ENCODE measurements around the gene COL24A1.
A peak's percentile ranks its signal among the peaks of the same experiment; 100 is the strongest.

Gene COL24A1

DNA sequence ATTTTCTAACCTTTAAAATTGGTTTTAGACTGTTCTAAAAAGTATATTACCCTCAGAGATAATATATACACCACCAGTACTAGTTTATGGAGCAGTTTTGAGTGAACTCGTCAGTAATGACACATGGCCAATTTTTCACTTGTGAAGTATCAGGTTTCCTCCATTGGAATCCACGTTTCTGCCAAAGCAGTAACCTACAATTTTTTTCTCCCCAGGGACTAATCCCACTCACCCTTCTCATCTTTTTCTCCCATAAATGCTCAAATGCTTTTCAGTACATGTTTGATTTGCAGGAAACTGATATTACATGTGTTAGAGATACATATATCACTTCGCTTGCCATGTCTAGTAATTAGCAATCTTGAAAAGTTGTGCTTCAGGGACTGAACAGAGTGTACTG is 94.1 kb downstream of the COL24A1 start:
- H3K27me3 ChIP-seq (ENCODE audit: insufficient read depth, low read length, poor library complexity) = no peaks in the 10 kb centered on the region
- no peak overlapping the region for H3K56ac ChIP-seq (ENCODE audit: low read length)
- H3K9ac ChIP-seq (ENCODE audit: low read length) = no peak overlapping the region
- no peak for DNase-seq
- WGBS (ENCODE audit: extremely low coverage, insufficient coverage, low lambda C conversion rate) = no CpG with 5 or more reads among the region's 3 CpGs
- no peak overlapping the region for H2BK15ac ChIP-seq (replicated peaks; ENCODE audit: low read depth)
- H2AK5ac ChIP-seq (ENCODE audit: low read length) = no peak overlapping the region
- no peak overlapping the region for H3K27ac ChIP-seq (ENCODE audit: low read depth, low read length)
- no peak overlapping the region for H2BK5ac ChIP-seq (ENCODE audit: low read length)
- H3K4ac ChIP-seq (ENCODE audit: low read depth, low read length) = no peak overlapping the region
- H3K4me2 ChIP-seq (ENCODE audit: low read length) = no peak overlapping the region
- H3K18ac ChIP-seq (ENCODE audit: low read length) = no peak overlapping the region
- H3K4me1 ChIP-seq (ENCODE audit: control insufficient read depth, low read depth, low read length) = no peaks in the 10 kb centered on the region
- H3K79me1 ChIP-seq (ENCODE audit: low read length) = no peaks in the 10 kb centered on the region
- peak overlapping the region; percentile 32 for H3K23ac ChIP-seq (ENCODE audit: low read length)
- no peak overlapping the region for H3K4me3 ChIP-seq (ENCODE audit: low read length)
- H3K79me2 ChIP-seq (ENCODE audit: control insufficient read depth, insufficient read depth, low read length) = no peaks in the 10 kb centered on the region
- no peak overlapping the region for H2BK120ac ChIP-seq (ENCODE audit: low read depth, low read length)
- no peak overlapping the region for H4K8ac ChIP-seq (ENCODE audit: low read depth, low read length)
- no peaks in the 10 kb centered on the region for H3K36me3 ChIP-seq (ENCODE audit: control insufficient read depth, insufficient read depth, low read length)
- H4K5ac ChIP-seq (ENCODE audit: low read length) = no peak overlapping the region

DNA sequence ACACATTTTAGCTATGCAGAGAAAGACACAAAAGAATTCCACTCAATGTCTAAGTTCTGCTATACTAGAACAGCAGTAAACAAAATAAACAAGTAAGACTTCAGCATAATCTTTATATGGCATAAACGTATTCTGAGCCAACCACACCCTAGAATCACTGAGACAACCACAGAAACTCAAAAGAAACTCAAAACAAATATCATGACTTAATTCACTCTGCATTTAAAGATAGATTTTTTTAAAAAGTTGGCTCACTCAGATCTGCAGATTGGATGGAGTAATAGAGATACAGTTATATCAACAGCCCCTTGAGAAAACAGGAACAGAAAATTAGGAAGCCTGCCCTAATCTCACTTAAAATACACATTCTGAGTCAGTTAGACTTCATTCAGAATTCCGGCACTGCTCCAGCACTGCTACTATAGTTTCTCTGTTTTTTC is 95.0 kb downstream of the COL24A1 start:
- Histone ChIP-seq H3K4me2 (ENCODE audit: low read length) (no peak overlapping the region), H3K4me1 (ENCODE audit: control insufficient read depth, low read depth, low read length) (no peaks in the 10 kb centered on the region), H4K5ac (ENCODE audit: low read length) (no peak overlapping the region), H3K79me2 (ENCODE audit: control insufficient read depth, insufficient read depth, low read length) (no peaks in the 10 kb centered on the region), H2AK5ac (ENCODE audit: low read length) (no peak overlapping the region), H4K8ac (ENCODE audit: low read depth, low read length) (no peak overlapping the region), H3K18ac (ENCODE audit: low read length) (no peak overlapping the region), H2BK5ac (ENCODE audit: low read length) (no peak overlapping the region), H2BK120ac (ENCODE audit: low read depth, low read length) (no peak overlapping the region), H3K56ac (ENCODE audit: low read length) (no peak overlapping the region), H3K27ac (ENCODE audit: low read depth, low read length) (no peak overlapping the region), H3K9ac (ENCODE audit: low read length) (no peak overlapping the region), H3K4ac (ENCODE audit: low read depth, low read length) (no peak overlapping the region), H3K23ac (ENCODE audit: low read length) (no peak overlapping the region), H2BK15ac (replicated peaks; ENCODE audit: low read depth) (no peak overlapping the region), H3K4me3 (ENCODE audit: low read length) (no peak overlapping the region), H3K36me3 (ENCODE audit: control insufficient read depth, insufficient read depth, low read length) (no peaks in the 10 kb centered on the region), H3K79me1 (ENCODE audit: low read length) (no peaks in the 10 kb centered on the region), H3K27me3 (ENCODE audit: insufficient read depth, low read length, poor library complexity) (no peaks in the 10 kb centered on the region)
- no peak for DNase-seq
- no CpG with 5 or more reads among the region's 2 CpGs for WGBS (ENCODE audit: extremely low coverage, insufficient coverage, low lambda C conversion rate)

DNA sequence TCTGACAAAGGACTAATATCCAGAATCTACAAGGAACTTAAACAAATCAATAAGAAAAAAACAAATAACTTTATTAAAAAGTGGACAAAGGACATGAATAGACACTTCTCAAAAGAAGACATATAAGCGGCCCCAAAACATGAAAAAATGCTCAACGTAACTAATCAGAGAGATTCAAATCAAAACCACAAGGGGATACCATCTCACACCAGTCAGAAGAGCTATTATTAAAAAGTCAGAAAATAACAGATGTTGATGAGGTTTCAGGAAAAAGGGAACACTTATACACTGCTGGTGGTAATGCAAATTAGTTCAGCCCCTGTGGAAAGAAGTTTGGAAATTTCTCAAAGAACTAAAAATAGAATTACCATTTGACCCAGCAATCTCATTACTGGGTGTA is 102.2 kb downstream of the COL24A1 start:
- H3K36me3 ChIP-seq (ENCODE audit: control insufficient read depth, insufficient read depth, low read length) = no peaks in the 10 kb centered on the region
- H3K27me3 ChIP-seq (ENCODE audit: insufficient read depth, low read length, poor library complexity) = no peaks in the 10 kb centered on the region
- whole genome bisulfite sequencing (ENCODE audit: extremely low coverage, insufficient coverage, low lambda C conversion rate) = no CpG with 5 or more reads among the region's 2 CpGs

DNA sequence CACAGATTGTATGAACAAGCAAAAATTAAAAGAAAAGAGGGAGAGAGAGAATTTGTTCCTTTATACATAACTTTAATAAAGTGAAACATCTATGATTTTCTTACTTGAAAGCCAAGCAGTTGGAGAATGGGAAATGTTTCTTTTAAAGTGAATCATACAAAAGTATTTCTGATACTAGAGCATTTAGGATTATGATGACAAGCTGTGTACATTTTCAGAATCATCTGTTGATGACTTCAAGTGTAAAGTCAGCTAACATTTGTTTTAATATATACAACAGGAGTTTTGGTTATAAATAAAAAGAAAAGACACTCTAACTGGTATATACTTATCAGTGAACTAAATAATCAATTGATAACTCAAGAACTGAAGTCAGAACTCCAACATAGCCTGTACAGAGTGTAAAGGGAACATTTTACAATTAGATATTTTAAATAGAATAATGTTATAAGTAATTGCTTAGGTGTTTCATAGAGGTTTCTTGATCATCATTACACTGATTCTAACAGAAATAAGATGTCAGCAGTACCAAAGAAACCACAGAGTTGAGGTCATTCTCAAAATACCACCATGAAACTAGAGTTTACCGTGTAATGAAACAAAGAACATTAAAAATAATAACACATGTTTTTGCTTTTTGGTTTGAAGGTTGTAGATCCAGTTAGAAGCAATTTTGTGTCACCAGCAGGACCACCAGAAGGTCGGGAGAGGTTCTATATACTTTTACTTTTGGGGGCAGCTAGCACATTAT is 103.4 kb downstream of the COL24A1 start:
- Histone ChIP-seq H3K18ac (ENCODE audit: low read length) (no peak overlapping the region), H2BK15ac (replicated peaks; ENCODE audit: low read depth) (no peak overlapping the region), H3K4me1 (ENCODE audit: control insufficient read depth, low read depth, low read length) (no peaks in the 10 kb centered on the region), H3K36me3 (ENCODE audit: control insufficient read depth, insufficient read depth, low read length) (no peaks in the 10 kb centered on the region), H3K79me1 (ENCODE audit: low read length) (no peaks in the 10 kb centered on the region), H3K4me3 (ENCODE audit: low read length) (no peak overlapping the region), H2BK120ac (ENCODE audit: low read depth, low read length) (no peak overlapping the region), H3K56ac (ENCODE audit: low read length) (no peak overlapping the region), H3K4me2 (ENCODE audit: low read length) (no peak overlapping the region), H3K9ac (ENCODE audit: low read length) (no peak overlapping the region), H3K27me3 (ENCODE audit: insufficient read depth, low read length, poor library complexity) (no peaks in the 10 kb centered on the region), H2BK5ac (ENCODE audit: low read length) (no peak overlapping the region), H3K27ac (ENCODE audit: low read depth, low read length) (no peak overlapping the region), H3K79me2 (ENCODE audit: control insufficient read depth, insufficient read depth, low read length) (no peaks in the 10 kb centered on the region), H4K5ac (ENCODE audit: low read length) (no peak overlapping the region), H3K4ac (ENCODE audit: low read depth, low read length) (no peak overlapping the region), H3K23ac (ENCODE audit: low read length) (no peak overlapping the region), H4K8ac (ENCODE audit: low read depth, low read length) (no peak overlapping the region), H2AK5ac (ENCODE audit: low read length) (no peak overlapping the region)
- DNase-seq = no peak
- WGBS (ENCODE audit: extremely low coverage, insufficient coverage, low lambda C conversion rate) = no CpG with 5 or more reads among the region's 2 CpGs

More for the DNA sequence above, 102.2 kb downstream of the COL24A1 start:
- Histone ChIP-seq H3K23ac (ENCODE audit: low read length) (no peak overlapping the region), H3K9ac (ENCODE audit: low read length) (no peak overlapping the region), H2BK120ac (ENCODE audit: low read depth, low read length) (no peak overlapping the region), H2AK5ac (ENCODE audit: low read length) (no peak overlapping the region), H3K4me2 (ENCODE audit: low read length) (no peak overlapping the region), H3K4me3 (ENCODE audit: low read length) (no peak overlapping the region), H3K79me2 (ENCODE audit: control insufficient read depth, insufficient read depth, low read length) (no peaks in the 10 kb centered on the region), H4K8ac (ENCODE audit: low read depth, low read length) (no peak overlapping the region), H3K4me1 (ENCODE audit: control insufficient read depth, low read depth, low read length) (no peaks in the 10 kb centered on the region), H3K27ac (ENCODE audit: low read depth, low read length) (no peak overlapping the region), H3K18ac (ENCODE audit: low read length) (no peak overlapping the region), H3K56ac (ENCODE audit: low read length) (no peak overlapping the region), H4K5ac (ENCODE audit: low read length) (no peak overlapping the region), H2BK15ac (replicated peaks; ENCODE audit: low read depth) (no peak overlapping the region), H3K4ac (ENCODE audit: low read depth, low read length) (no peak overlapping the region), H2BK5ac (ENCODE audit: low read length) (no peak overlapping the region), H3K79me1 (ENCODE audit: low read length) (no peaks in the 10 kb centered on the region)
- no peak for DNase-seq

DNA sequence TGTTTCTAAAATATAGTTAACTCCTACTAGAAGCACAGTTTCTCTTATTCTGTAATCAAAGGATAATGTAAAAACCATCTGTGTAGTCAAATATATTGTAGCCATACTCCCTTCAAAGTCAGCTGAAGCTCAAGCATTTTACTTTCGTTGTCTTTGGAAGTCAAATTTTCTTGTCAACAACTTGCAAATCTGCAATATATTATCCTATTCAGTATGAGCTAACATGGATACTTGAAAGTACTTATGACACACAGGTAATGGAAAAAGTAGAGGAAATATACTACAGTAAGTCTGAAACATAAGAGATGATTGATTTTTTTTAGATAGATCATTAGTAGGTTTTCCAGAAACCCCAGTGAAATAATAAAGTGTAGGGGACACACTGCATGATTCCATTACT is 121.5 kb downstream of the COL24A1 start:
- no peaks in the 10 kb centered on the region for H3K79me2 ChIP-seq (ENCODE audit: control insufficient read depth, insufficient read depth, low read length)
- no peak overlapping the region for H2BK120ac ChIP-seq (ENCODE audit: low read depth, low read length)
- no peaks in the 10 kb centered on the region for H3K4me1 ChIP-seq (ENCODE audit: control insufficient read depth, low read depth, low read length)
- no peak overlapping the region for H4K8ac ChIP-seq (ENCODE audit: low read depth, low read length)
- no peak overlapping the region for H3K9ac ChIP-seq (ENCODE audit: low read length)
- H3K4ac ChIP-seq (ENCODE audit: low read depth, low read length) = no peak overlapping the region
- DNase-seq = no peak
- H2BK5ac ChIP-seq (ENCODE audit: low read length) = no peak overlapping the region
- no peak overlapping the region for H3K4me3 ChIP-seq (ENCODE audit: low read length)
- no peaks in the 10 kb centered on the region for H3K79me1 ChIP-seq (ENCODE audit: low read length)
- H2BK15ac ChIP-seq (replicated peaks; ENCODE audit: low read depth) = no peak overlapping the region
- H2AK5ac ChIP-seq (ENCODE audit: low read length) = no peak overlapping the region
- no peak overlapping the region for H3K23ac ChIP-seq (ENCODE audit: low read length)
- H3K36me3 ChIP-seq (ENCODE audit: control insufficient read depth, insufficient read depth, low read length) = no peaks in the 10 kb centered on the region
- no CpG with 5 or more reads among the region's 1 CpG for WGBS (ENCODE audit: extremely low coverage, insufficient coverage, low lambda C conversion rate)
- H3K56ac ChIP-seq (ENCODE audit: low read length) = no peak overlapping the region
- no peak overlapping the region for H3K18ac ChIP-seq (ENCODE audit: low read length)
- H4K5ac ChIP-seq (ENCODE audit: low read length) = no peak overlapping the region
- no peak overlapping the region for H3K27ac ChIP-seq (ENCODE audit: low read depth, low read length)
- no peak overlapping the region for H3K4me2 ChIP-seq (ENCODE audit: low read length)
- no peaks in the 10 kb centered on the region for H3K27me3 ChIP-seq (ENCODE audit: insufficient read depth, low read length, poor library complexity)

DNA sequence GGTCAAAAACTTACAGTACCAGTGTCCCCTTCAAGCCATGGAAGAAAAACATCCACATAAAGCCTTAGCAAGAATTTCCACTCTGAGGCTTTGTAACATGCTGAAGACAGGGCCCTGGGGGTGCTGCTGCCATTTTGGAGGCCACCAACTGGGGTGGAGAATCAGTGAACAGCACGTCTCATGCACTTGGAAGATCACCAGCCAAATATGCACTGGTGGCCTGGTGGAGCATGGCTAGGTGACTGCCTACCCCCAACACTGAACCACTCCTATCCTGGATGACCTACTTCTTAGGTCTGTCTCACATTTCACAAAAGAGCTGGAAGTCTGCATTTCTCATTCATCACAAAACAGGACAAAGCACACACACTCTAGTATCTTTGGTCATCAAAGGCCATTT is 126.4 kb downstream of the COL24A1 start:
- H4K8ac ChIP-seq (ENCODE audit: low read depth, low read length) = no peak overlapping the region
- H2AK5ac ChIP-seq (ENCODE audit: low read length) = no peak overlapping the region
- H3K4me3 ChIP-seq (ENCODE audit: low read length) = no peak overlapping the region
- H3K27ac ChIP-seq (ENCODE audit: low read depth, low read length) = no peak overlapping the region
- no peaks in the 10 kb centered on the region for H3K27me3 ChIP-seq (ENCODE audit: insufficient read depth, low read length, poor library complexity)
- no peak for DNase-seq
- H3K79me1 ChIP-seq (ENCODE audit: low read length) = no peaks in the 10 kb centered on the region
- H3K4me1 ChIP-seq (ENCODE audit: control insufficient read depth, low read depth, low read length) = no peaks in the 10 kb centered on the region
- H3K9ac ChIP-seq (ENCODE audit: low read length) = no peak overlapping the region
- no peak overlapping the region for H3K56ac ChIP-seq (ENCODE audit: low read length)
- no peaks in the 10 kb centered on the region for H3K79me2 ChIP-seq (ENCODE audit: control insufficient read depth, insufficient read depth, low read length)
- H2BK15ac ChIP-seq (replicated peaks; ENCODE audit: low read depth) = no peak overlapping the region
- no peak overlapping the region for H2BK120ac ChIP-seq (ENCODE audit: low read depth, low read length)
- WGBS (ENCODE audit: extremely low coverage, insufficient coverage, low lambda C conversion rate) = no CpG with 5 or more reads among the region's 1 CpG
- H3K36me3 ChIP-seq (ENCODE audit: control insufficient read depth, insufficient read depth, low read length) = no peaks in the 10 kb centered on the region
- no peak overlapping the region for H3K4me2 ChIP-seq (ENCODE audit: low read length)
- H3K4ac ChIP-seq (ENCODE audit: low read depth, low read length) = no peak overlapping the region
- H4K5ac ChIP-seq (ENCODE audit: low read length) = no peak overlapping the region
- H3K23ac ChIP-seq (ENCODE audit: low read length) = no peak overlapping the region
- no peak overlapping the region for H3K18ac ChIP-seq (ENCODE audit: low read length)
- H2BK5ac ChIP-seq (ENCODE audit: low read length) = no peak overlapping the region

All from mesendoderm (in vitro differentiated cells).